CD4-positive, alpha-beta T cell treated with Interleukin-6 at 100 ng/mL for 8 hours (primary cell): ENCODE results near the gene CAST.
"Not testable (repeated sequence)": the region's sequence is repeated elsewhere in the genome, so short reads cannot be mapped to it uniquely, and the experiment has no call there.

Experiments used
- DNase-seq: peaks from one replicate; pipeline ENCODE4 v3.0.0-alpha.2; 2020; ENCODE audit warnings: mixed read lengths, low spot score

Gene CAST

GRCh38 chr5:96780626-96781025 is 118.5 kb downstream of the CAST start:
- no peak for DNase-seq

DNA sequence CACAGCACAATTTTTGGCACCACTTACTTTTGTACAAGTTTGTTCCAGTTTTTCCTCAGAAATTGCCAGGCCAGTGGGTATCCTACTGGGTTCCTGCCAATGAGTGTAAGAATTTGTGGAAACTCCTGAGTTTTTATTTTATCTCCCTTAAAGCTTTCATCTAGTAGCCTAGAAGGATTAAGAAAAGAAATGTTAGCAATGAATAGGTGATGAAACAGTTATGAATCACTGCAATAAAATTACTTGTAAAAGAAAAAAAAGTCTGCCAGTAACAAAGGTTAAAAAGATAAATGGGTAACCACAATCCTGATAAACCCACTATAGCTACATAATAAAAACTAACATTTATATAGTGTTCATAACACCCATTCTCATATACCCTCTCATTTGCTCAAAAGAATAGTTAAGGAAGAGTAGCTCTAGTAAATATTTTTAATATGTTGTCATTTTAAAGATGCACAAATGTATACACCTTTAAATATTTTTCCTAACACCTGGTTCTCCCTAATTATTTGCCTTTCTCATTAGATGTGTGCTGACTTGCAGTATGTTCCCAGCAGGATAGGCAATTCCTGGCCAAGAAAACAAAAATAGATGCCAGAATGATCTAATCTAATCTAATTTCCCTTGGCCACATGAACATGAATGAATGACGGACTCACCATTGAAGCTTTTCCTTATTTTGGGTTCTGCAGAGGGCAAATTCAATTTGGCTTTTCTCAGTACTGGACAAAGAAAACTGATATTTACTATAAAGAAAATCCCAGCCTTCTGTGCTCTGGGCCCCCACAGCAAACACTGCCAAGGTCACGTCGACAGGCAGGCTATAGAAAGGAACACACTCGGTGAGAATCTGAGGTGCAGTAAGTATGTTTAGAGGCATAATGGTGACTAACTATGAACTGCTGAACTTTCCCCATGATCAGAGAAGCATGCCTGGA is 119.1 kb downstream of the CAST start:
- DNase-seq, result no peak

DNA sequence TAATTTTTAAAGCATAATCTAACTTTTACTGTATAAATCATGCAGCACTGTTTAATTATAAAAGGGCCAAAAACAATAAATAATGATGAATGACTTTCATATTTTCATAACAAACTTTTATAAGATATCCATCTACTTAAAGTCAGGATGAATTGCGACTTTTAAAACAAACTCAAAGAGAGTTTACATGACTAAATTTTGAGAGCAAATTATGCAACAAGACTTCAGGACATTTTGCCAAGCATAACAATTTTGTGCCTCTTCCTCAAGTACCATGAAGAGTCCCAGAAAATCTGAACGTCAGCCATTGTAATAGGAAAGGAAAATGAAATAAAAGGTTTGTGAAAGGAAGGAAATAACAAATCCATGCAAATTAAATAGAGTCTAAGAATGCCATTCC is 121.2 kb downstream of the CAST start:
- DNase-seq, result no peak

DNA sequence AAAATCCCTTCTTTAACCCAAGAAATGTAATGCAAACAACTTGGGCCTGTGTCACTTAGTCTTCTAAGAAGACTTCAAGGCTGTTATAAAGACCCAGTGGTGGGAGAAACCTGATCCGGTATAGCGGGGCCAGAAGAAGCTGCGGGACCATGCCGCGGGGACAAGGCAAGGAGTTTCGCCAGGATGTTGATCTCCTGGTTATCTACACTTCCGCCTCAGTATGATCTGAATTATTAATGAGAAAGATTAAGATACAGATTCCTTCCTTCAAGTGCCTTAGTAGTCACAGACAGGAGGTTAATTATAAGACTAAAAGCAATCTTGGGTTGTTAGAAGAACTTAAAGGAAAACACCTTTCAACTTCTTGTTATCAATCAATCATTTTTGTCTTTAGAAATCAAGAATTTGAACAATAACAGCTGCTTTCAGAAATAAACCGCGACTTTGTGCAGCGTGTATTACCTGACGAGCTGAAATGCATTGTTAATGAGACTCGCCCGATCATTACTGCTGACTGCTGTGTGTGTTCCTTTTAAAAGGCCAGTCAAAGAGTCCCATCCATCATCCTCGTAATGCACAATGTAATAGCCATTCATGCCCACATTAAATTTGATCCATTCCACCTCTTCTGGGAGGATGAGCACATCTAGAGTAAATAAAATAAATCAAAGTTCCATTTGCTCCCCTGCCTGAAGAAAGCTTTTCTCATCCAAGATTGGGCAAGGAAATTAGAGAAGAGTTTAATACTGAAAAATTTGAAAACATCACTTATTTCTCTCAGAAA is 123.3 kb downstream of the CAST start:
- no peak for DNase-seq

DNA sequence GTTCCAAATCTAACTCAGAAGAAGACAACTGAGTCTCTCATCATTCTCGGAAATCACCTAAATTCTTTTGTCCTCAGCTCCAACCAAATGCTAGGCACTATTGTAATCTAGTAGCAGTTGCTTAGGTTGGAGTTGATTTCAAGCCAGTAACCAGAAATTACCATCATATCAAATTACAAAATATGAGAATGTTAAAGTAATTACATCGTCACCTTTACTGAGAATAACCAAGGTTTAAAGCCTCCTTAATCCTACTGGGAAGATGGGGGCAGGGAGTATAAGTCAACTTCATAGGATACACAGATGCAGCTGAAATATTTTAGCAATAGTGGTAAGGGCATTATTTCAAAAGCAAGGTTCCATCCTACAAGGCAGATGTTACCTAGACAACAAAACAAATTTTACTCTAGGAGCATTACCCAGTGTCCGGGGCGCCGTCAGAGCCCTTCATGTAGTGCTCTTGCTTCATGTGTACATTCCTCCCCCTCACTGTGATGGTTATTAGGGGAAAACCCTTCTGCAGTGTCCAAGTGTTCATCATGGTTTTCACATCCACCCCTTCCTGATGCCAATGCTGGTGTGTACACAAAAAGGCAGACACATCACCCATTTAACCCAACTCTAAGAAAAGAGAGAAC is 126.1 kb downstream of the CAST start:
- DNase-seq, result no peak

DNA sequence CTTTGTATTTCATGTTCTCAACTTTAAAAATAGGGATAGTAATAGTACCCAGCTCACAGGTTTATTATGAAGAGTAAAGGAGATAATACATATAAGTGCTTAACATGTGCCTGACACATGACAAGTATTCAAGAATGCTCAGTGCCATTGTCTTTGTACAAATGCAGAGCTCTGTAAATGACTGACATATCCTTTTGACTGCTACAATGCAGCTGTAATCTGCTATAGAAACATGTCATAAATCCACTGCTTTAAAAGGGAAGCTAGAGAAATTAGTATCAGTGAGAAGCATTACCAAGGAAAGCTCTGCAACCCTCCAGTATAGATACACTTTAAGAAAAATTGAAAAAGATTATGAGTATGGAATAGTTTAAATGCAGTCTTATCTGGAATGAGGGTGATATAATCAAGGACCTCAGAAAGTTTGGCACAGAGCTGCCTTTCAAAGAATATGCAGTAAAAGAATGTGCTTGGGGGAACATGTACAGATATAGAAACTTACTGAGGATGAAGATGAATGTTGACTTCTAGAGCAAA is 127.7 kb downstream of the CAST start:
- no peak for DNase-seq

GRCh38 chr5:96790961-96791504 is 128.9 kb downstream of the CAST start:
- DNase-seq, result no peak

GRCh38 chr5:96794757-96795156 is 132.6 kb downstream of the CAST start:
- DNase-seq, result peak; percentile 41

GRCh38 chr5:96795626-96796025 is 133.4 kb downstream of the CAST start:
- no peak for DNase-seq

GRCh38 chr5:96796434-96796833 is 134.3 kb downstream of the CAST start:
- DNase-seq, result no peak

DNA sequence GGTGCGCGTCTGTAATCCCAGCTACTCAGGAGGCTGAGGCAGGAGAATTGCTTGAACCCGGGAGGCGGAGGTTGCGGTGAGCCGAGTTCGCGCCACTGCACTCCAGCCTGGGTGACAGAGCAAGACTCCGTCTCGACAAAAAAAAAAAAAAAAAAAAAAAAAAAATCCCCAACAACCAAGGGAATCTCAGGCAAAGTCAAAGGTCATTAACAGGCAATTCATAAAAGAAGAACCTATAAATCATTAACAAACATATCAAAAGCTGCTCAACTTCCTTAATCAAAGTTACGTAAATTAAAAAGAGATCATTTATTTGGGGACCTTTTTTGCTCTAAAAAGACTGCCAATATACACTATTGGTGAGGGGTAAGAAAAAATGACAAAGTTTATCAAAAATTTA is 139.5 kb downstream of the CAST start:
- not testable (repeated sequence) for DNase-seq

- DNase-seq, result no peak
These were observed 145.0 kb downstream of the CAST start for GRCh38 chr5:96807075-96807654.

DNA sequence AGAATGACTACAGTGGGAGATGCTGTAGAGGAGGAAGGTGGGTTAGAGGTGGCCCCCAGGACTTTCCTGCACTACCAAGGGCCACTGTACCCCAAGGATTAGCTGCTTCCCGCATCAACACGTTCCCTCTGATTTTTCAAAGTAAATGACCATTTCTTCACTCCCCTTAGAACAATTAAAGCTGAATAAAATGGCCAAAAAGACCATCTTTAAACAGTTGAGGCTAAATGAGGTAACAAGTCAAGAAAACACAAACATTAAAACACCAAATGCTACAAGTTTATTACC is 146.3 kb downstream of the CAST start:
- no peak for DNase-seq

DNA sequence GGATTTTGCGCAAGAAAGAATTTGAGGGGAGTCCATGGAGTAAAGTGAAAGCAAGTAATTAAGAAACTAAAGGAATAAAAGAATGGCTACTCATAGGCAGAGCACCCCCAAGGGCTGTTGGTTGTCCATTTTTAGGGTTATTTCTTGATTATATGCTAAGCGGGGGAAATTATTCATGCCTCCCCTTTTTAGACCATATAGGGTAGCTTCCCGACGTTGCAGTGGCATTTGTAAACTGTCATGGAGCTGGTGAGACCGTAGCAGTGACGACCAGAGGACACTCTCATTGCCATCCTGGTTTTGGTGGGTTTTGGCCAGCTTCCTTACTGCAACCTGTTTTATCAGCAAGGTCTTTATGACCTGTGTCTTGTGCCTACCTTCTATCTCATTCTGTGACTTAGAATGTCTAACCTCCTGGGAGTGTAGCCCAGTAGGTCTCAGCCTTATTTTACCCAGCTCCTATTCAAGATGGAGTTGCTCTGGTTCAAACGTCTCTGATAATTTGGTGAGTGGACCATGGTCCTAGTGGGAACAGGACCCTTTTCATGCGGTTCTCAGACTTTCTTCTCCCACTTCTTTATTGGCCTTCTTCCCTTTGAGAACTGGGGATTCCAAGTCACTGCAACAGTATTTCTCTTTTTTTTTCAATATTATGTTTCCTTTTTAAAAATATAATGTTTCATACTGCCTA is 146.8 kb downstream of the CAST start:
- no peak for DNase-seq

DNA sequence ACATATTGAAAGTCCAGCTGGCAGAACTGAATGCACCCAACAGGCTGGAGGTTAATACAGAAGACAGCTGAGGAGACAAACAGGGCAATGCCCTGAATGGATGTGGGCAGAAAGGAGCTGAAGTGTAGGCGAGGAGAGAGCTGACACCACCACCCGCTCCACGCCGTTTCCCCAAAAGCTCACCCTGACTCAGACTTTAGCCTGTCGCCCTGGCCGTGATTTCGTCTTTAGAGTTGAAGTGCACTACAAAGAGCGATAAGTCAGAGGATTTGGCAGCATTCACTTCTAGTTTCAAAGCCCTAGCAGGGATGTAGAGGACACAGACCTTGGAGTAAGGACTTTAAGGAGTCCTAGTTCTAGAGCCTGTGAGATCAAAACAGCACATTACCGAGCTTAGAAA is 147.7 kb downstream of the CAST start:
- DNase-seq, result peak; percentile 14

- DNase-seq, result no peak
These were observed 150.7 kb downstream of the CAST start for GRCh38 chr5:96812851-96813250.

DNA sequence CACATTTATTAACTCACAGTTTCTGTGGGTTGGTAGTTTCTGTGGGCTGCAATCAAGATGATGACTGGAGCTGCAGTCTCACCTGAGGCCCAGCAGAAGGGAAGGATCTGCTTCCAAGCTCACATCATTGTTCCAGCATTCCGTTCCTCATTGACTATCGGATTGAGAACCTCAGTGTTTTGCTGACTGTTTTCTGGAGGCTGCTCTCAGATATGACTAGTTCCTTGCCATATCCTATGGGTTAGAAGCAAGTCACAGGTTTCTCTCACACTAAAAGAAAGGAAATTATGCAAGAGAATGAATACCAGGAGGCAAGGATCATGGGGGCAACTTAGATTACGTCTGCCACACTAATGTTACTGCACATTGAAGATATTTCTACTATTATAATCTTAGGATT is 151.9 kb downstream of the CAST start:
- no peak for DNase-seq

DNA sequence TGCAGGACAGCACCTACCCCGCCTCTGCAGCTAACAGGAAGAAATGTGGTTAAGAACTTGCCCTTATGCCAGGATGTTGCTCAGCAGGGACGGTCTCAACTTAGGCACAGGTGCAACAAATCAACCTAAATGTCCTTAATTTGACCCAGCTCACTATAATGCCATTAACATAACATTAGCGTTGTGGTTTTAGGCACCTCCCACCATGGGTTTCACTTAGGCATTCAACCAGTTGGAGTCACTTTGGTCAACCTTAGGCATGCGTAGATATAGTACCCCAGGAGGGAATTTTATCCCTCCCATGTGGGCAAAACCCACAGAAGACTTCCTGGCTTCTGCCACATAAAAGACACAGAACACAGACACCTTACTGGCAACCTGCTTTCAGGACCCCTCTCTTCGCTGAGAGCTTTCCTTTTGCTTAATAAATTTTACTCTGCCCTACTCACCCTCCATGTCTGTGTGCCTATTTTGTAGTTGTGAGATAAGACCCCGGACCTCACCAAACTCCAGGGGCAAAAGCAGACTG is 154.3 kb downstream of the CAST start:
- peak; percentile 81 for DNase-seq

GRCh38 chr5:96816991-96817390 is 154.8 kb downstream of the CAST start:
- no peak for DNase-seq

GRCh38 chr5:96817506-96817905 is 155.3 kb downstream of the CAST start:
- DNase-seq, result no peak

GRCh38 chr5:96818125-96818788 is 156.1 kb downstream of the CAST start:
- DNase-seq, result no peak
